ENCODE measurements around the gene MTHFD1L. TPM values are rescaled to one million over a fixed set of nuclear protein-coding genes. Genes with fewer than 3 reads are reported as not detected.

MTHFD1L gene
- total and polyA plus RNA-seq, 2 of the 4 experiments (the other 2 are of a cell fraction): 43.5 to 53.2 TPM

DNA sequence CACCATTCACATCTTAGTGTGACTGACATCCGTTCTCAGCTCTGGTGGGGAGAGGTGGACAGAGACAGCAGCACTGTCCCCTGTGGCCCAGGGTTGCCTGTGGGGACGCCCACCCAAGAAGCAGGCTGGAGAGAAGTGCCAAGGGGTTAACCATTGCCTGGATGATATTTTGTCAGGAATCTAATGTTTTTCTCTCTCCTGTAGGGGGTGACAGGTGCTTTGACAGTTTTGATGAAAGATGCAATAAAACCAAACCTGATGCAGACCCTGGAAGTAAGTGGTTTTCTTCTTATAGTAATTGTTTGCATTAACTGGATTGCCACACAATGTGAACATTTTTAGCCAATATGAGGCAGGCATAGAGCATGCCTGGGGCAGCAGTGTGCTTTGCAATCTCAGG lies 99.3 kb downstream of the MTHFD1L start:
- H3K9ac ChIP-seq (ENCODE audit: low read depth, low read length): no peak overlapping the region
- H3K4me1 ChIP-seq (ENCODE audit: control insufficient read depth, insufficient read depth, low read length): peaks cover 4% of the 10 kb centered on the region; the same call in 1 of the 2 replicates
- H3K27ac ChIP-seq (ENCODE audit: insufficient read depth, low read length): no peak overlapping the region
- H4K8ac ChIP-seq (ENCODE audit: low read depth in 2 of 2, low read length in 2 of 2): no peak overlapping the region
- no peaks in the 10 kb centered on the region for H3K27me3 ChIP-seq (ENCODE audit: control insufficient read depth, insufficient read depth, low read length)
- no peak overlapping the region for H2AK5ac ChIP-seq (ENCODE audit: low read depth, low read length)
- H3K4me3 ChIP-seq (ENCODE audit: insufficient read depth, low read depth, low read length): no peak overlapping the region
- H2AFZ ChIP-seq (replicated peaks; ENCODE audit: low read length, poor library complexity): no peak overlapping the region
- peak overlapping the region; percentile 85 for H2AK9ac ChIP-seq (replicated peaks; ENCODE audit: low read depth, low read length, poor library complexity)
- no peak overlapping the region for H3K18ac ChIP-seq (ENCODE audit: low read depth, low read length)
- peaks cover 7% of the 10 kb centered on the region for H3K9me1 ChIP-seq (ENCODE audit: insufficient read depth, low read length)
- peaks cover 57% of the 10 kb centered on the region for H3K36me3 ChIP-seq (ENCODE audit: control insufficient read depth, insufficient read depth, low read length)
- peaks cover 3 to 13% of the 10 kb centered on the region in 2 experiments; a peak in 3 of 4 replicates for H3K79me1 ChIP-seq (ENCODE audit: low read depth in 1 of 2, low read length in 2 of 2)
- no peak for TF ChIP-seq RAD21 (IDR thresholded peaks at IDR 0.05; ENCODE audit: low read length)
- no peak for TF ChIP-seq CEBPB (IDR thresholded peaks at IDR 0.05; ENCODE audit: low read depth, low read length)
- no peak for TF ChIP-seq RCOR1 (IDR thresholded peaks at IDR 0.05; ENCODE audit: insufficient replicate concordance, low read length)
- TF ChIP-seq POLR2A (IDR thresholded peaks at IDR 0.05; ENCODE audit: low read depth, low read length): no peak
- no peak for TF ChIP-seq FOS (IDR thresholded peaks at IDR 0.05; ENCODE audit: low read depth, low read length)
- TF ChIP-seq RFX5 (IDR thresholded peaks at IDR 0.05; ENCODE audit: low read depth, low read length): no peak
- H4K91ac ChIP-seq (ENCODE audit: insufficient read depth, low read depth, low read length): no peak overlapping the region
- H4K5ac ChIP-seq (ENCODE audit: low read depth, low read length): no peak overlapping the region
- H3K23ac ChIP-seq (ENCODE audit: low read depth, low read length): no peak overlapping the region
- CTCF ChIA-PET: no interaction called here
- intact Hi-C loops (cut with micrococcal nuclease): no loop called here
- H3K4ac ChIP-seq (ENCODE audit: low read depth, low read length): no peak overlapping the region
- ATAC-seq (ENCODE audit: low read depth): no peak
- no peak overlapping the region for H2BK20ac ChIP-seq (ENCODE audit: low read depth, low read length)
- no peak overlapping the region for H2BK15ac ChIP-seq (ENCODE audit: low read depth, low read length)
- no peaks in the 10 kb centered on the region for H3K9me3 ChIP-seq (ENCODE audit: control insufficient read depth, insufficient read depth, low read length)
- dilution Hi-C loops (cut with HindIII; ENCODE audit: low sequenced_read_pairs, unreplicated experiment): no loop called here
- no peak overlapping the region for H3K4me2 ChIP-seq (ENCODE audit: low read depth, low read length)
- POLR2A ChIA-PET (ENCODE audit: unreplicated experiment): no interaction called here
- H2BK120ac ChIP-seq (ENCODE audit: low read depth, low read length): no peak overlapping the region
- H3K14ac ChIP-seq (replicated peaks; ENCODE audit: low read depth, low read length): no peak overlapping the region
- no TSS peak for BruUV-seq (replicated peaks)
- no peak overlapping the region for H3K56ac ChIP-seq (ENCODE audit: extremely low read depth, insufficient read depth, low read length)
- in situ Hi-C loops (cut with MboI; ENCODE audit: low sequenced_read_pairs): no loop called here
- no peak overlapping the region for H2BK5ac ChIP-seq (ENCODE audit: low read depth, low read length, poor library complexity, severe bottlenecking)
- DNase-seq: no peak
- H4K20me1 ChIP-seq (ENCODE audit: insufficient read depth, low read length): no peaks in the 10 kb centered on the region
- WGBS, 2 experiments (ENCODE audit: extremely low coverage in 2 of 2, insufficient read length in 1 of 2): no CpG with 5 or more reads among the region's 2 CpGs
